GM18861 (cell line): ENCODE measurements around the gene ACTR2.
"Not testable (repeated sequence)": the region's sequence is repeated elsewhere in the genome, so short reads cannot be mapped to it uniquely, and the experiment has no call there.

Experiments used
- ATAC-seq: cut with Tn5 transposase; IDR thresholded peaks from one replicate; pipeline ENCODE4 v1.9.1; 2021; ENCODE audit not compliant: unreplicated experiment

Gene ACTR2

DNA sequence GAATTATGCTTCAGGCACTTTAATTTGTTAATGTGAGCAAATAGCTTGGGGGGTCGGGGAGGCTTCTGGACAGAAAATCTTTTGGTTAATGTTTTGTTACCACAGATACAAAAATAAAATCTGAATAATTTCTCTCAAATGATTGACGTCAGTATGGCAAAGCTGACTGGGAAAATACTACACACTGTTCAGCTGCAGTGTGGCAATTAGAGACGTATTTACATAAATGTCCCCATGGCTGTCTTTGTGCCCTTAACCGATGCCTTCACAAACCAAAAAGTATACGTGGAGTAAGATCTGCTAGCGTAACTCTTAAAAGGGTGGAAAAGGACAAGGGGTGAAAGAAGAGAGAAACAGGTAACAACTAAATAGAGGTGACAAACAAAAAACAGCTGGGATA lies 83.4 kb downstream of the ACTR2 start:
- ATAC-seq = no peak

- ATAC-seq = no peak
Measured at GRCh38 chr2:65311596-65311995, 84.0 kb downstream of the ACTR2 start.

DNA sequence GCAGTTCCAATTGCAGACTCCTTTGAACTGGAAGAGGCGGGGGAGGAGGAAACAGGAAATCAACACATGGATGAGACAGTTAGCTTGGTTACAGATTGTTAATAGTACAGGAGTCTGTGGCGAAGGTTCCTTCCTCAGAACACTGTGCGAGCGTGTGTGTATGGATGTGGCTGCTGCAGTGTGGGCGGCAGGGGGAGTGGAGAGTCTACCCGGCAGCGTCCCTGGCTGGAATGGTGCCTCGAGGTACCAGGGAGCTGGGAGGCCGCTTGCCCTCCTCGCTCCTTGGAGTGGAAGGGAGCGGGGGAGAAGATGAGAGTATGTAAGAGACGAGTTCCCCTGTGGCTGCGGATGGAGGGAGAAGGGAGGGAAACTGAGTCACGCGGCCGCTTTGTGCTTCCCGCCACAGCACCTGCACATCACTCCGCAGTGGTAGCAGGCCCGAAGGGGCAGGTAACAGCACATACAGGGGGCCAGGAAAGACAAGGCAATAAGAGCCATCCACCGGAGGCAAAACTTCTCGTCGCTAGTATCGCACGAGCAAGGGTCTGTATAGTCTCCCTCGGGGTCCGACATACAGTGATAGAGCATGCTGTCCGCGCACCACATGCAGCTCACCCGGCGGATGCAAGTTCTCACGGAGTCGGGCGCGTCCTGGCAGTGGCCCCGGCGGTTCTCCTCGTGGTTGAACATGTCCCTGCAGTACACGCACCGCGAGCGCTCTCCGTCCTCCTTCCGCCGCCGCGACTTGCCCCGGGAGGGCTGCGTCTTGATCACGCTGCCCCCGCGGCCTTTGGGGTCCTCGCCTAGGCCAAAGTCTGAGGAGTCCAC lies 85.7 kb downstream of the ACTR2 start:
- no peak for ATAC-seq

GRCh38 chr2:65313954-65314256 lies 86.3 kb downstream of the ACTR2 start:
- ATAC-seq = no peak

DNA sequence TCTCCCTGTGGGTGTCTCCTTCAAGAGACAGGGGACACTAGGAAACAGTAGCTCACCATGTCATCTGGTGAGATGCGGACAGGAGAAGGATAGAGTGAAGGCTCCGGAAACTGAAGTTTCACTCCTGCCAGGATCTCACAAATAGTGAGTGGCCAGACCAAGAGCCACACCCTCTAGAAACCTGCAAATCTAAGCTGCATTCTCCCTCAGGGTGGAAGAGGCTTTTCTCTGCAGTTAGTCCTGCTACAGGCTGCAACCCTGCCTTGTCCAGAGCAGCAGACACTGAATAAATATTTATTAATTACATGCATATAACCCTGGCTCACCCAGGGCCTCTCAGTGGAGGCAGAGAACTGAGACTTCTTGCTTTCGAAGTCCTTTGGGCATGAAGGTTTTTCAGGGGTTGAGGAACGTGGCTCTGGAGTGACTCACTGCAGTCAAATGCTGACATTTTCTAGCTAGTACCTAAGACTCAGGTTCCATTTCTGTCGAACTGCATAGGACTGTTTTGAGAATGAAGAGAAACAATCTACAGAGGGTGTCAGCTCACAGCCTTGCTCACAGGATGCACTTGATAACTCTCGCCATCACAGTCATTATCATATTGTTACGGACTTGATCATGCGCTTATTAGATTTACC lies 87.3 kb downstream of the ACTR2 start:
- no peak for ATAC-seq

GRCh38 chr2:65316072-65316471 lies 88.4 kb downstream of the ACTR2 start:
- ATAC-seq = no peak

DNA sequence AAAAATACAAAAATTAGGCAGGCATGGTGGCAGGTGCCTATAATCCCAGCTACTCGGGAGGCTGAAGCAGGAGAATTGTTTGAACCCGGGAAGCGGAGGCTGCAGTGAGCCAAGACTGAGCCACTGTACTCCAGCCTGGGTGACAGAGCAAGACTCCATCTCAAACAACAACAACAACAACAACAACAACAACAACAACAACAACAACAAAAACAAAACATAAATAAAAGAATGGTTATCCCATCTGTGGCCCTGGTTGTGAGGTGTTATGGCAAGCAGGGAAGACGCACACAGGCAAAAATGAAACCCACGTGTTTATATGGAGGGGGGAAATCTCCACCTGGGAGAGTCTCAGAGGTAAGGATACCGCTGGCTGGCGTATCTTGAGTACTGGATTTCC lies 89.7 kb downstream of the ACTR2 start:
- not testable (repeated sequence) for ATAC-seq

DNA sequence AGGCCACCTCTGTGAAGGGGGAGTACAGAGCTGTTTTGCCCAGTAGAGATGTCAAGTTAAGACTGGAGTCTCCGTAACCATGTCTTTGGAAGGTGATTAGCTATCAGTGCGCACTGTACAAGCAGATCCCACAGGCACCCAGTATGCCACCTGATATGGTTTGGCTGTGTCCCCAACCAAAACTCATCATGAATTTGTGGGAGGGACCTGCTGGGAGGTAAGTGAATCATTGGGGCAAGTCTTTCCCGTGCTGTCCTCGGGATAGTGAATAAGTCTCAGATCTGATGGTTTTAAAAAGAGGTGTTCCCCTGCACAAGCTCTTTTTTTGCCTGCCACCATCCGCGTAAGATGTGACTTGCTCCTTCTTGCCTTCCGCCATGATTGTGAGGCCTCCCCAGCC lies 90.2 kb downstream of the ACTR2 start:
- no peak for ATAC-seq

- ATAC-seq = no peak
Measured at GRCh38 chr2:65319072-65319673, 91.5 kb downstream of the ACTR2 start.

DNA sequence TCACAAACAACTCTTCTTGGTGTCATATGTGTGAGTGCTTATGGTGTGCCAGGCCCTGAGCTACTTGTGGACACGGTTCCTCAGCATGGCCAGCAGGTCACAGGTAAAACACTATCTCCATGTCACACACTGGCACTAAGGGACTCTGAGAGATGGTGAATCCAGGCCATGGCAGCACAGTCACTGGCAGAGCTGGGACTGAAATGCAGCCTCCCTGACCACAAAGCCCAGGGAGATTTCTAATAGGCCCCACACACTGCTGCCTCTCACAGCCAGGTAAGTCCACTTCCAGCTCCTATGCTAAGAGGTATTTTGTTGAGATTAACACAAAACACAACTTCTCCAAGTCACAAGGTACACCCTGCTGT lies 92.0 kb downstream of the ACTR2 start:
- no peak for ATAC-seq

DNA sequence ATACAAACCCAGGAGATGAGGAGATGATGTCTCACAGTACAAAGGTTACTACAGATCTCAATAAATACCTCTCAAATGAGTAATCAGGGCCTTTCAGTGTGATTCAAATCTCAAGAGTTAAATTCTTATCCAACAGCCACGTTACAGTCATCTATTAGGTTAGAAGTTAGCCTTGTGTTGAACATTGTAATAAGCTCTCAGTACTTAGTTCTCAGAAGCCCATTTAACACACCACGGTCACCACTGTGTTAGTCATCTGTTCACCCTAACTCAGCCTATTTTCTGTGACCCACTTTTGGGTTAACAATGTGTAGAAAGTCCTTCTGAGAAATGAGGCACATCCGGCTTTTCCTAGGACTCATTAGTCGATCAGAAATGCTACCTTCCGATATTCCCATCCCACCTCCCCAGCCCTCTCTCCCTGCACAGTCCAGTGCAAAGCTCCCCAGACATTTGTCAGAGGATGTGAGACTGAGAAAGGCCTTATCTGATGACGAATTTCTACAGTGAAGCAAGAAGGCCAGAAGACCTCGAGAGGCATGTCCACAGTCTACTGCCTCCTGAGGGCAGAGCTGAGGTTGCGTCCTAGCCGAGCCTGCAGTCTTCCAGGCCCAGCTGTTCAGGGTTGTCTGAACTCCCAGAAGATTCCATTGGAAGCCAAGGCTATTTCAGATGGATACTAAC lies 92.6 kb downstream of the ACTR2 start:
- peak; percentile 66 for ATAC-seq
